Stimulated activated CD4-positive, alpha-beta T cell treated with anti-CD3 and anti-CD28 coated beads, Interleukin-1b, Interleukin-23, amount 100 ng/mL, for 24 hours (primary cell): ENCODE results near the gene ADAMTSL4.
"Not testable (repeated sequence)": the region's sequence is repeated elsewhere in the genome, so short reads cannot be mapped to it uniquely, and the experiment has no call there.

Experiments
- DNase-seq, 4 experiments: peaks; one replicate each; pipeline ENCODE4 v3.0.0-alpha.2; 2020; ENCODE audit warnings: low read depth in 4 of 4, low spot score in 1 of 4

The ADAMTSL4 gene

GRCh38 chr1:150566589-150567340 lies 17.6 kb downstream of the ADAMTSL4 start:
- no peak for DNase-seq

DNA sequence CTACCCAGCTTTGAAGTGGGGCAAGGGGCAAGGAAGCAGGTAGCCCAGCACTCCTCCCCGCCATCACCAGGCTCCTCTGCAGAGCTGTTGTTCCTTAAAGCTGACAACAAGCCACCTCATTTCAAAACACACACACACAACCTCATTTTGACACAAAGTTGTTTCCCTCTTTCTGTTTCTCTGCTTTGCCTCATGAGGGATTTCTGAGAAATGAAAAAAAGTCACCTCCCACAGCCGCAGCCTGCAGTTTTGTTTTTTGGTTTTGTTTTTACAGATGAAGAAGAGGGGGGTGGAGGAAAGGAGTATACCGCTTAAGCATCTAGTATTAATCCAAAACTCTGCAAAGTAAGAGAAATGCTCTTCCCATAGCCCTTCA lies 18.1 kb downstream of the ADAMTSL4 start:
- peak in 1 of 4 experiments; percentile 42 for DNase-seq

GRCh38 chr1:150567717-150568593 lies 18.7 kb downstream of the ADAMTSL4 start:
- DNase-seq = no peak

DNA sequence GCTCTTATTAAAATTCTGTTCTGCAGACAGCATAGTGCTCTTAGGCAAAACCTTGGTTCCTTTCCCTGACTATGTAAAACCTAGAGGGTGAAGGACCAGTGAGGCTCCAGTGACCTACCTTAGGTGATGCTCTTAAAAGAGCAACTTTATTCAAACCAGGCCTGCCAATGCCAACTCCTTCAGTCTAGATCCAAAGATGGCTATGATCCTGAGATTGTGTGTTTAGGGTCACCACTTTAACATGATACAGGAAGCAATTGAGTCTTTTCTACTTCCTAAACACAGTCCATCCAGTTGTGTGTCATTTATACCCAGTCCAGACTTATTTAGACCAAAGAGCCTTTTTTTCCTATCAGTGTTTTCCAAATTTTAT lies 19.4 kb downstream of the ADAMTSL4 start:
- no peak for DNase-seq

GRCh38 chr1:150572918-150573647 lies 23.9 kb downstream of the ADAMTSL4 start:
- DNase-seq = no peak

GRCh38 chr1:150573648-150574071 lies 24.5 kb downstream of the ADAMTSL4 start:
- DNase-seq = not testable (repeated sequence)

DNA sequence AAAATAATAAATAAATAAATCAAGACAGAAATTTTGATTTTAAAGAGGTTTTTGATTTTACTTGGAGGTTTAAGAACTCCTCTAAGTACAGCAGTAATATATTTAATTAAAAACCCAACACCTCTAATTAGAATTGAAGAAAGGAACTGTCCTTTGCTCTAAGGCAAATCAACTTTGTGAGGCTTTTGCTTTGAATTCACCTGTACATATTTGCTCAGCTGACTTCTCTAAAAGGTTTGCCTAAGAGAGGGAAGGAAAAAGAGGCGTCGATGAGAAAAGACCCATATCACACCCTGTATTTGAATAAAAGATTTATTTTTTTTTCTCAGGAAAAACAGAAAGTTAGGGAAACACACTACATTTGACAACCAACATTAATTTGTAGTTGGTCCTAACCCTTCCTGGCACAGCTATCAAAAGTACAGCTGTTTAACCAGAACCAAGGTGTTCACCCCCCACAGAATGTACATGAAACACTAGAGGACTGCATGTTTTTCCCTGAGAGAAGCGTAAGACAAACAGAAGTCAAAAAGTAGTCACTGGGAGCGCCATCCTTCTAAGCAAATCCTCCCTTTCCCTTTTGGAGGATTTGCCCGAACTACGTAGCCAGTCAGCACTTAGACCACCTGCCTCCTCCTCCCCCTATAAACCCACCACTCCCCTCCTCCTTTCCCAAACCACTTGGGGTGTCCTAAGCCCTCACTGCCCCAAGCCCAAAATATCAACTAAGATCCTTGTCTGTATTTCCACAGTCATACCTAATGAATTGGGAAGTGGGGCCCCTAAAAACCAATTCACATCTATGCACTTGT lies 25.3 kb downstream of the ADAMTSL4 start:
- no peak for DNase-seq

DNA sequence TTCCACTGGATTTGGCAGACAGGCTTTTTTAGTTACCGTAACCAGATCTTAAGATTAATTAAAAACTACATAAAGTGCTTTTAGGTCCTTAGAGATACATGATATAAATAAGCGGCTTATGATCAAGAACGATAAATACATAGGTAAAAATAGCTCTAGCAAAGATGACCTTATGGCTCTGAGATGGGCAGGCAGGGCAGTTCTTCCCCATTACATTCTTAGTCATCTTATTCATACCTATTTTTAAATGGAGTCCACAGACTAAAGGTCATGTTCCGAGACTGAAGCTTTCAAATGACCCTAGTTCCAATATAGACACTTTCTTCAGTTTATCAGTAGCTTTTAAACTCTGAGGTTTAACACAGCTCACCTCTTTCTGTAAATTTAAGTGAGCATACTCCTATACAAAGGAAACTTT lies 25.9 kb downstream of the ADAMTSL4 start:
- no peak for DNase-seq

- no peak for DNase-seq
Observed at GRCh38 chr1:150575518-150576366, 26.5 kb downstream of the ADAMTSL4 start.

DNA sequence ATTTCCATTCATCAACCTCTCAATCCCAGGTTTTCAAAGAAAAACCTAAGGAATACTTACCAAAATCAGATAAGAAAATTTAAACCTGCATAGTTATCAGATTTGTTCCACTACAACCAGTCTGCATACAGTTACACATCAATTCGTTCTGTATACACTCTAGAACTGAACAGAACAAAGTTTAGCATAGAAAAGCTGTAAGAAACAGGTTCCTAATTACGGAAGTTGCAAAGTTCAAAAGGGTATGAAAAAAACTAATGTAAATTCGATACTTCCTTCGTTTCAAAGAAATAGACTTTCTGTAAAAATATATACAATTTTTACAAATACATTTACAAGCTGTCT lies 27.1 kb downstream of the ADAMTSL4 start:
- DNase-seq = no peak

DNA sequence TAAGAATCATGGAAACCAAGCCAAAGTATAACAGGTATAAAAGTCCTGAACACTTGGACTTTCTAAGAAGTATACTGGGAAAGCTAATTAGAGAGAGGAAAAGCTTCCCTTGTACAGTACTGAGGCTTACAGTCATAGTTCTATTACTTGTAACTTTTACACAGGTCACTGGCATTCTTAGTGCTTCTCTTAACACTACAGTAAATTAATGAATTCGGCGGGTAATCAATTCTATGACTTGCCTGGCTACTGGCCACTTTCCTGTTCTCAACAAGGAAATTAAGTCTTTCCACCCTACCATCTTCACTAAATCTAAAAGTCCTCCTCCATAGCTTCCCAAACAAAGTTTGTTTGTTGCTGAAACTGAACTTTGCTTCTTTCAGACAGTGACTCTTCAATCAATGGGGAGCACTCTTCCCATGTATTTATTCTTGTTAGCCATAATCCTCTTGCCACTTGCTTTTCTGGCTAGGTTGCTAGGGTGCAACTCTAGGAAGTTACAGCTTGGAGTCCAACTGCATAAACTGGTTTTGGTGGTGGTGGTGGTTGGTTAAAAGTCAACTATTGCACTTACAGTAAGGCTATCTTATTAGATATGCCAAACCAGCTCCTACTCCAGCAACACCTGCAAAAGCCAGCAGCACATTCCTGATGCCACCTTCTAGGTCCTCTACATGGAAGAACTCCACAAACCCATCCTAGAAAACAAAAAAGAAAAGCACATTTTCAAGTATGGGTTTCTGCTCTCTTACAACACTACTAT lies 27.8 kb downstream of the ADAMTSL4 start:
- no peak for DNase-seq

DNA sequence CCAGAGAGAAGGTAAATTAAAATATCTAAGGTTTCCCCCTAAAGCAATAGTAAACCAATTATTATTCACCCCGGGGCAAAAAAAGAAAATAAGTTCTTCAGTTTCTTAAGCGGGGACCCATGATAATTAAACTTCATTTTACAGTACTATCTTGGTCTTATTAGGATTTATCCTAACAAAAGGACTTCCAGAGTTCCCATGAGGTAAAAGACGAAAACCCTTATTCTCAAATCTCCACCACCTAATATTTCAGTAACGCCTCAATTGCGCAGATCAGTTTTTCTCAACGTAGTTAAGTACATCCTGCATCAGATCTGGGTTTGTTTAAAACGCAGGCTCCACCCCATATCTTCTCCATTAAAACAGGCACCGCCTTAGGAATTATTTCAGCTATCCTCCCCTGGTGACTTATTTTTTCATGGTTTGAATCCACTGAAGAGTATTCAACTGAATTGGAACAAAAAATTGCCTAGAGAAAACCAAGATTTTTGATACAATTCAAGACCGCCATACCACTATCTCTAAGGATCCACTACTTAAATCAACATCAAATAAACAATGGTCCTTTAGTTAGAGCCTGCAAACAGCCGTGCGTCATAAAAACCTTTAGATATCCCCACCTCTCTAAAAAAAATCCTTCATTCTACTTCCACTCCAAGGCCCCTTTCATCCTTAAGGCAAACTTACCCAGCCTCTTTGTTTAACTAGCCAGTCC lies 28.5 kb downstream of the ADAMTSL4 start:
- DNase-seq = no peak

- peak in 2 of 4 experiments; percentile 48 to 56 for DNase-seq
Observed at GRCh38 chr1:150578272-150579109, 29.3 kb downstream of the ADAMTSL4 start.

DNA sequence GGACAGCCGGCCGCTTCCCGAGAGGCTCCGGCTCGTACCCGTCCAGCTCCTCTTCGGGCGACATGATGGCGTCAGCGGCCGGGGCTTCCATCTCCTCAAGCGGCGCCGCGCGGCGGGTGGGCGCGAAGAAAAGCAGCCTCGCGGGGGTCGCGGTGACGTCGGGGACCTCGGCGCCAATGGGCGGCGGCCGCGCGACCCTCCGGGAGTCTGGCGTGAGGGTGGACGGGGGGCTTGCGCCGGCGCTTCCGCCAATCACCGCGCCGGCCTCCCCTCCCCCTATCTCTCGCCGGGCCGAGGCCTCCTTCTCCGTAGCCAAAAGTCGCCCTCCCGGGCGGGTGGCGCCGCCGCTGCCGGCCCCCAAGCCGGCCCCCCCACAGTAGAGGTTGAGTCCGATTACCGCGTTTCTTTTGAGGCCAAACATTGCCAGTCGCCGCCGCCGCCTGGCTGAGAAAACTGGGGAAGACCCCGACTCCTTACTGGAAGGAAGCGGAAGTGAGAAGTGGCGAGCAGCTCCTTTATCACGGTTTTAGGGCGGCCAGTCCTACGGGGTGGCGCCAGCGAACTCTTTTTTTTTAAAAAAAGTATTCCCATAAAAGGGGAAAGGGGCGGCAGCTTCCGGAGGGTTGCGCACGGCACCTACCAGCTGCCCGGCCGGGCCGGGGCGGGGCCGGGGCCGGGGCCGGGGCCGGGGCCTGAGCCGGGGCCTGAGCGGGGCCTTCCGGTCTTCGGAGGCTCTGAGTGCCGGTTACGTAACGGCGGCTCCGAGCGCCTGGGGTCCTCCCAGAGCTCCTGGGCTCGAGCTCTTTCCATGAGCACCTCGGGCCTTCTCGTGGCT lies 30.1 kb downstream of the ADAMTSL4 start, which contains the start of gene MCL1:
MCL1 (minus strand) TSS at position 501 of the 835 bp plus-strand sequence; CDS start at position 421, 80 bp downstream.
- DNase-seq = peak; percentile 56 to 84 (median 70)

DNA sequence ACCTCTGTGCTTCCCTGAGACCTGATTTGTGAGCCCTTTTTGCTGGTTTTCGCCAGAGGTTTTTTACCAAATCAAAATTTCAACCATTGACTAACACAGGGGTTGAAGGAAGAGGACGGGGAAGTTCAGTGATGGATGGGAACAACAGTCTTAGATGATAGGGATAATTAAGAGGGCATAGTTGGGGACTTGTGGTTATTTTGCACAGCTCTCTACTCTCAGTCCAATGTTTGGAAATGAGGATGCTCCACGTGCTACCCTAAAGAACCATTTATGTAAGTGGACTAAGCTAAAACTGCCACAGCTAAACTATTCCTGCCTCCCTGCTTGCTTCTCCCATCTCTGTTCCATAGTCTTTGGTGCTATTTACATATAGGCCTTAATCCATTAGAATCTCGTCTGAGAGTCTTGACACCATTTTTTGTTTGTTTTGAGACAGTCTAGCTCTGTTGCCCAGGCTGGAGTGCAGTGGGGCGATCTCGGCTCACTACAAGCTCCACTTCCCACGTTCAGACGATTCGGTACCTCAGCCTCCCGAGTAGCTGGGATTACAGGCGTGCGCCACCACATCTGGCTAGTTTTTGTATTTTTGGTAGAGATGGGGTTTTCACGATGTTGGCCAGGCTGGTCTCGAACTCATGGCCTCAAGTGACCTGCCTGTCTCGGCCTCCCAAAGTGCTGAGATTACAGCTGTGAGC lies 30.9 kb downstream of the ADAMTSL4 start:
- no peak for DNase-seq

- DNase-seq = not testable (repeated sequence)
Observed at GRCh38 chr1:150580966-150581365, 31.8 kb downstream of the ADAMTSL4 start.
